H9 (cell line): ENCODE results near the gene SNPH. TPM values are rescaled to one million over a fixed set of nuclear protein-coding genes. Genes with fewer than 3 reads are reported as not detected.

Source experiments
- DNase-seq: peaks from one replicate; pipeline ENCODE4 v3.0.0-alpha.2; 2017
- H2AFZ ChIP-seq: one replicate; pipeline ENCODE4 v1.6.1; 2013; ENCODE audit warnings: mild to moderate bottlenecking, low read length, control low read depth, moderate library complexity
- H2AK5ac ChIP-seq: 2 replicates; pipeline ENCODE4 v1.6.1; 2013; ENCODE audit warnings: low read length, control low read depth, mixed read lengths; ENCODE audit not compliant: insufficient read length
- H2BK120ac ChIP-seq: one replicate; pipeline ENCODE4 v1.6.1; 2013; ENCODE audit warnings: low read depth, mild to moderate bottlenecking, low read length, control low read depth, inconsistent platforms; ENCODE audit not compliant: poor library complexity, severe bottlenecking
- H2BK12ac ChIP-seq: 2 replicates; pipeline ENCODE4 v1.6.1; 2013; ENCODE audit warnings: low read length, control low read depth, mixed read lengths, low read depth; ENCODE audit not compliant: insufficient read length
- H2BK15ac ChIP-seq: 2 replicates; pipeline ENCODE4 v1.6.1; 2013; ENCODE audit warnings: low read depth, low read length, control low read depth
- H2BK20ac ChIP-seq: one replicate; pipeline ENCODE4 v1.6.1; 2013; ENCODE audit warnings: low read depth, mild to moderate bottlenecking, low read length, control low read depth, inconsistent platforms; ENCODE audit not compliant: poor library complexity, severe bottlenecking
- H2BK5ac ChIP-seq: 2 replicates; pipeline ENCODE4 v1.6.1; 2013; ENCODE audit warnings: low read length, control low read depth, mixed read lengths; ENCODE audit not compliant: insufficient read length
- H3K14ac ChIP-seq: 2 replicates; pipeline ENCODE4 v1.6.1; 2013; ENCODE audit warnings: low read length, control low read depth; ENCODE audit not compliant: insufficient read depth
- H3K18ac ChIP-seq: 2 replicates; pipeline ENCODE4 v1.6.1; 2013; ENCODE audit warnings: low read depth, mild to moderate bottlenecking, mixed read lengths, low read length, control low read depth; ENCODE audit not compliant: insufficient read length
- H3K23ac ChIP-seq: 2 replicates; pipeline ENCODE4 v1.6.1; 2013; ENCODE audit warnings: low read length, control low read depth, mixed read lengths, low read depth; ENCODE audit not compliant: insufficient read length
- H3K23me2 ChIP-seq: 2 replicates; pipeline ENCODE4 v1.6.1; 2013; ENCODE audit warnings: low read depth, mild to moderate bottlenecking, mixed read lengths, low read length, control low read depth; ENCODE audit not compliant: insufficient read length, poor library complexity, severe bottlenecking
- H3K27ac ChIP-seq: 2 replicates; pipeline ENCODE4 v1.5.1; 2013; ENCODE audit warnings: low read length, control low read depth, mixed read lengths, low read depth; ENCODE audit not compliant: insufficient read length
- H3K27me3 ChIP-seq: 2 replicates; pipeline ENCODE4 v1.6.1; 2013; ENCODE audit warnings: low read length, control low read depth, inconsistent platforms; ENCODE audit not compliant: insufficient read depth
- H3K4ac ChIP-seq: 2 replicates; pipeline ENCODE4 v1.6.1; 2013; ENCODE audit warnings: low read depth, mild to moderate bottlenecking, control low read depth, inconsistent platforms, low read length, moderate library complexity
- H3K4me1 ChIP-seq: 2 replicates; pipeline ENCODE4 v1.6.1; 2013; ENCODE audit warnings: low read length, control low read depth, inconsistent platforms; ENCODE audit not compliant: insufficient read depth
- H3K4me2 ChIP-seq: 2 replicates; pipeline ENCODE4 v1.6.1; 2013; ENCODE audit warnings: low read length, control low read depth, mixed read lengths; ENCODE audit not compliant: insufficient read length, insufficient read depth
- H3K56ac ChIP-seq: 2 replicates; pipeline ENCODE4 v1.6.1; 2013; ENCODE audit warnings: low read depth, mild to moderate bottlenecking, mixed read lengths, low read length, control low read depth; ENCODE audit not compliant: insufficient read length
- H3K79me1 ChIP-seq: 2 replicates; pipeline ENCODE4 v1.6.1; 2013; ENCODE audit warnings: low read depth, mild to moderate bottlenecking, moderate library complexity, low read length, control low read depth, inconsistent platforms; ENCODE audit not compliant: insufficient read depth, poor library complexity, severe bottlenecking
- H3K79me2 ChIP-seq: 2 replicates; pipeline ENCODE4 v1.6.1; 2013; ENCODE audit warnings: low read length, control low read depth, inconsistent platforms; ENCODE audit not compliant: insufficient read depth
- H3K9ac ChIP-seq: 2 replicates; pipeline ENCODE4 v1.6.1; 2013; ENCODE audit warnings: low read length, control low read depth, mixed read lengths; ENCODE audit not compliant: insufficient read length; ENCODE audit errors: extremely low read depth
- H3K9me3 ChIP-seq: one replicate; pipeline ENCODE4 v1.6.1; 2013; ENCODE audit warnings: low read depth, low read length, inconsistent platforms; ENCODE audit not compliant: control insufficient read depth
- H3T11ph ChIP-seq: one replicate; pipeline ENCODE4 v1.6.1; 2013; ENCODE audit warnings: mild to moderate bottlenecking, low read length, control low read depth, inconsistent platforms
- H4K20me1 ChIP-seq: one replicate; pipeline ENCODE4 v1.6.1; 2013; ENCODE audit not compliant: control insufficient read depth, insufficient read length, insufficient read depth
- H4K5ac ChIP-seq: 2 replicates; pipeline ENCODE4 v1.6.1; 2013; ENCODE audit warnings: low read depth, mild to moderate bottlenecking, mixed read lengths, low read length, control low read depth; ENCODE audit not compliant: insufficient read length
- H4K8ac ChIP-seq: replicated peaks from 2 replicates; pipeline ENCODE4 v1.6.1; 2013; ENCODE audit warnings: low read length, control low read depth, mixed read lengths, low read depth; ENCODE audit not compliant: insufficient read length
- H4K91ac ChIP-seq: 2 replicates; pipeline ENCODE4 v1.6.1; 2013; ENCODE audit warnings: low read depth, mild to moderate bottlenecking, moderate library complexity, mixed read lengths, low read length, control low read depth; ENCODE audit not compliant: insufficient read length
- H3K27ac Mint-ChIP-seq, 3 experiments: 2 replicates in 2 of 3; 3 replicates in 1 of 3; pipeline ENCODE4 v1.8.0; 2020 to 2021; ENCODE audit warnings: mixed read lengths in 3 of 3, mild to moderate bottlenecking in 1 of 3, moderate library complexity in 1 of 3
- H3K27me3 Mint-ChIP-seq: 2 replicates; pipeline ENCODE4 v1.8.0; 2021; ENCODE audit warnings: low read depth, mild to moderate bottlenecking, moderate library complexity, mixed read lengths
- H3K36me3 Mint-ChIP-seq, 3 experiments: 2 replicates in 2 of 3; 3 replicates in 1 of 3; pipeline ENCODE4 v1.8.0; 2020 to 2021; ENCODE audit warnings: low read depth in 3 of 3, mixed read lengths in 3 of 3; ENCODE audit not compliant: insufficient read depth in 1 of 3
- H3K4me1 Mint-ChIP-seq, 2 experiments: 2 replicates each; pipeline ENCODE4 v1.8.0; 2020; ENCODE audit warnings: mixed read lengths in 2 of 2
- H3K4me3 Mint-ChIP-seq, 2 experiments: 2 replicates in 1 of 2; 3 replicates in 1 of 2; pipeline ENCODE4 v1.8.0; 2020 to 2021; ENCODE audit warnings: mild to moderate bottlenecking in 2 of 2, mixed read lengths in 2 of 2, moderate library complexity in 1 of 2
- H3K9me3 Mint-ChIP-seq, 2 experiments: 2 replicates in 1 of 2; 3 replicates in 1 of 2; pipeline ENCODE4 v1.8.0; 2020; ENCODE audit warnings: mild to moderate bottlenecking in 2 of 2, mixed read lengths in 2 of 2, moderate library complexity in 1 of 2
- CTCF ChIP-seq: fragments of 200-600 bp; sonication (generic); conservative IDR thresholded peaks from 3 replicates; pipeline ENCODE4 v1.8.0; 2021; ENCODE audit warnings: antibody characterized with exemption, mild to moderate bottlenecking
- WGBS: extraction: QIAGEN DNeasy Blood & Tissue Kit; methylation state at CpG from one replicate; pipeline ENCODE4 v1.1.7; 2013; ENCODE audit warnings: missing lambda C conversion rate, low lambda C conversion rate, mixed read lengths; ENCODE audit not compliant: insufficient read length; ENCODE audit errors: extremely low coverage; 5-methylcytosine and 5-hydroxymethylcytosine counted together
- total RNA-seq: library from RNA; stranded (reverse); gene quantifications from 2 replicates; pipeline ENCODE4 v1.2.1, GENCODE V29; 2021

The SNPH gene
- total RNA-seq, 1 experiment from 2014 or later, result 1.8 TPM

DNA sequence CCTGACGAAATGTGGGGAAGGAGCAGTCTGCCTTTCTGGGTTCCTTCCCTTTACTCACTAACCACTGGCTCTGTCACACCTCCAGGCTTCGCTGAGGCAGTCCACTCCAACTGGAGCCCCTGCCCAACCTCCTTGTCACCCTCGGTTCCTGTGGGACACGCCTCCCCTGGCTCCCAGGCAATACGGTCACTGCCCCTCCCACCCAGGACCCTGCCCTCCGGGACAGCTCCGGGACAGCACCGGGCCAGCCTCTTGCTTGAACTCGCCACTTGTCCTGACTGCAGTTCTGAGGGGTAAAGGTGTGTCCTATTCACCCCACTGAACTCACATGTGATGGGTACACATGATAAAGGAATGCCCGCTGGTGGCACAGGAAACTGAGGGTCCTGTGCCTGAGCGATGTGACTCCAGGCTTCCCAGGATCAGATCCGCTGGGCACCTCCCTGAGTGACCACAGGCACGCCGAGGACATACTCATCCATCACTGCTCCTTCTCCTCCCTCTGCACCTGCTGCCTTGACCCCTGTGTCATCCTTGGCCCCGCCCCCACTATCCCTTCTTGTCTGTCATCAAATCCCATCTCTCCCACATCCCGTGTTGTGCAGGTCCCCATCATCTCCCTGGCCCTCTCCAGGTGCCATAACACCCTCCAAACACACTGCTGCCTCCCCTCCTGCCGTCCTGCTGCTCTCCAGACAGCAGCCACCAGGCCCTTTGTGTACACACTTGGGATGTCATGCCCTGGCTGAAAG is 55.0 kb downstream of the SNPH start:
- peaks cover 8% of the 10 kb centered on the region for H3K23me2 ChIP-seq
- Mint-ChIP-seq H3K4me1 (no peaks in the 10 kb centered on the region), H3K36me3 (no peaks in the 10 kb centered on the region), H3K4me3 (no peak overlapping the region), H3K27ac (no peak overlapping the region), H3K27me3 (peaks cover 29% of the 10 kb centered on the region), H3K9me3 (no peaks in the 10 kb centered on the region)
- WGBS, result no CpG with 5 or more reads among the region's 17 CpGs
- H3K14ac ChIP-seq, result no peak overlapping the region
- H3K23ac ChIP-seq, result no peak overlapping the region
- no peak overlapping the region for H3K9ac ChIP-seq
- H2BK5ac ChIP-seq, result no peak overlapping the region
- no peak for DNase-seq
- H3K18ac ChIP-seq, result peak overlapping the region; percentile 25
- H3K4ac ChIP-seq, result no peak overlapping the region
- H4K5ac ChIP-seq, result no peak overlapping the region
- no peak overlapping the region for H2BK15ac ChIP-seq
- no peak overlapping the region for H3K27ac ChIP-seq
- H4K91ac ChIP-seq, result no peak overlapping the region
- no peak overlapping the region for H2BK12ac ChIP-seq
- H3T11ph ChIP-seq, result no peak overlapping the region
- TF ChIP-seq CTCF, result no peak
- no peak overlapping the region for H4K8ac ChIP-seq
- H3K56ac ChIP-seq, result no peak overlapping the region
- H2AFZ ChIP-seq, result no peak overlapping the region
- no peaks in the 10 kb centered on the region for H3K4me1 ChIP-seq
- H4K20me1 ChIP-seq, result no peaks in the 10 kb centered on the region
- no peak overlapping the region for H2AK5ac ChIP-seq
- H3K79me1 ChIP-seq, result no peaks in the 10 kb centered on the region
- H3K4me2 ChIP-seq, result no peak overlapping the region
- H3K9me3 ChIP-seq, result no peaks in the 10 kb centered on the region
- H2BK20ac ChIP-seq, result no peak overlapping the region
- H3K79me2 ChIP-seq, result peaks cover 3% of the 10 kb centered on the region; the same call in 1 of the 2 replicates
- H3K27me3 ChIP-seq, result no peaks in the 10 kb centered on the region
- H2BK120ac ChIP-seq, result no peak overlapping the region
